GM19372 (cell line): Measurements from ENCODE around the gene MASP1.

ENCODE experiments used
- ATAC-seq: cut with Tn5 transposase; IDR thresholded peaks from one replicate; pipeline ENCODE4 v1.9.1; 2021; ENCODE audit warnings: mild to moderate bottlenecking, low read depth, moderate library complexity; ENCODE audit not compliant: unreplicated experiment

The MASP1 gene

GRCh38 chr3:187295316-187296034 is 3.9 kb upstream of the MASP1 start:
- ATAC-seq: no peak

GRCh38 chr3:187293516-187294430 is 2.2 kb upstream of the MASP1 start:
- no peak for ATAC-seq

DNA sequence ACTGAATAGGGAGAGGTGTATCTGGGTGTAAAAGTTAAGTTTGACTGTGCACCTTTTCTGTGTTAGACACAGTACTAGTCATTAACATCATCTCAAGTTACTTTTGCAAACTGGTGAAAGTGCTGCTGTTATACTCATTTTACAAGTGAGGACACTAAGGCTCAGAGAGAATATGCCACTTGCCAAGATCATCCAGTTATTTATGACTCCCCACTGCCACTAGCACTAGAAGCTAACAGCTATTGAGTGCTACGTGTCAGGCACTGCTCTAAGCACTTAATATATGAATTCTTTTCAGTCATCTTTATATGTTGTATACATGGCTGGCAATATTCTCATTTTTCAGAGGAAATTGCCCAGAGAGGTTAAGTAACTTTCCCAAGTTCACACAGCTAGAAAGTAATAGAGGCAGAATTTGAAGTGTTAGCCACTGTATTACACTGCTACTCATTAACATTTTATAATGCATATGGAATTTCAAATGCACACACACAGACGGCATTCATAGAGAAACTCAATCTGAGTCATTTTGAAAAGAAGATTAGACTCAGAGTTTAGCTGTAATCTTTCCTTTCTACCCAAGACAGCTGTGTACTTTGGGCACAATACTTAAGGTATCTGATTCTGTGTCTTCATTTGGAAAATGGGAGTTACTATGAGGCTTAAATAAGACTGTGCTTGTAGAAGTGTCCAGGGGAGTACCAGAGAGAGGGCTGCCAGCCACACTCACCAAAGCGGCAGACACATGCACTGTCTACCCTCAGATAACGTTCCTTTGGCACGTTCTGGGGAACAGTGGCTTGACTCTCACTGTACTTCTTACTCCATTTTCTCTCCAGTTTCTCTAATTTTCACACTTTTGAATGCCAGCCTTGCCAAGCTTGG is 1.3 kb upstream of the MASP1 start:
- ATAC-seq: no peak

DNA sequence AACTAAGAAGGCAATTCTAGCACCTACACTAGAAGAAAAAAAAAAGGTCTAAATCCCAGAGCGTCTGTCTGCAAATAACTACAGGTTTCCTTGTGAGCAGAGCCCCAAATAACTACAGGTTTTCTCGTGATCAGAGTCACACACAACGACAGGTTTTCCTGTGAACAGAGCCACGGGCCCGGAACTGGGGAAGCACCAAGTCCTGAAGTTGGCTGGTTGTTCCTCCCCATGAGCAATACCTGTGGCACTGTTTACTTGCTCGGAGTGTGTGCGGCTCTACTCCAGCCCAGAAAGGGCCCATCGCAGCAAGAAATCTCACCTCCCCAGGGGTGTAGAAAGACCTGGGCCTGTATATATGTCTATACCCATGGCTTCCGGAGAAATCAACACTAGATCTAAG is 644 bp upstream of the MASP1 start:
- no peak for ATAC-seq

DNA sequence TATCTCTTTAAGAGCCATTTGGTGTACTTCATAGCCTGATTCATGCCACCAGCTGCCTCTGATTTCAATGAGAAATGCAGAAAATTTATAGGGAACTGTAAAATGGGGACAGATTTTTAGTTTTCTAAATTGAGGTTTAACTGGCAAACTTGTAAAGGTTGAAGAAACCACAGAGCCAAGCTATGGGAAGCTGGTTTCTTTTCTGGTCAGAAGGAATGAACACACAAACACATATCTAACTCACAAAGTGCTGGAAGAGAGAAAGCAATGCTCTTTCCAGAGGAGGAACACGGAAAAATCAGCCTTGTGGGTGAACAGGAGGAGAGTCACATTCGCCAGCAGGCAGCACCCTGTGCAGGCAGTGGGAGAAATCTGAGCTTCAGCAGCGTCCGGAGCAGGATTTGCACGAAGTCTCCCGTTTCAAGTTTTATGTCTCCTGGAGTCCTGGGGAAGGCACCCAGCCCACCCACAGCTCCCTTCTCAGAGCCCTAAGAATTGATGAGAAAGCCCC is 481 bp downstream of the MASP1 start:
- no peak for ATAC-seq

DNA sequence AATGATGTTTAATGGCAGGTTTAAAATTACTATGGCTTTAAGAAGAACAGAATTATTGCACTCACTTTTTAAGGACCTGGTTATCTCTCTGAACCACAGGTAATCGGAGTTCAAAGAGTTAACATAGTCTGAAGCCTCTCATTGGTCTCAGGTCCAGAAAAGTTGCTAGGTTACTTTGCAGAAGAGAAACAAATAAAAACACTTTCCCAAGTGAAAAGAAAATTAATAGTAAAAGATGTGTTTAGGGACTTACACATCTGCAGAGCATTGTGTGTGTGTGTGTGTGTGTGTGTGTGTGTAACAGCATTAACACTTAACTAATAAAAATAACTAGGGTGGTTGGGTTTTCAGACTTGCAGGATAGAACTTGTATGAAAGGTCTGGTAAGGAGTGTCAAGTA is 1.0 kb downstream of the MASP1 start:
- ATAC-seq: no peak

DNA sequence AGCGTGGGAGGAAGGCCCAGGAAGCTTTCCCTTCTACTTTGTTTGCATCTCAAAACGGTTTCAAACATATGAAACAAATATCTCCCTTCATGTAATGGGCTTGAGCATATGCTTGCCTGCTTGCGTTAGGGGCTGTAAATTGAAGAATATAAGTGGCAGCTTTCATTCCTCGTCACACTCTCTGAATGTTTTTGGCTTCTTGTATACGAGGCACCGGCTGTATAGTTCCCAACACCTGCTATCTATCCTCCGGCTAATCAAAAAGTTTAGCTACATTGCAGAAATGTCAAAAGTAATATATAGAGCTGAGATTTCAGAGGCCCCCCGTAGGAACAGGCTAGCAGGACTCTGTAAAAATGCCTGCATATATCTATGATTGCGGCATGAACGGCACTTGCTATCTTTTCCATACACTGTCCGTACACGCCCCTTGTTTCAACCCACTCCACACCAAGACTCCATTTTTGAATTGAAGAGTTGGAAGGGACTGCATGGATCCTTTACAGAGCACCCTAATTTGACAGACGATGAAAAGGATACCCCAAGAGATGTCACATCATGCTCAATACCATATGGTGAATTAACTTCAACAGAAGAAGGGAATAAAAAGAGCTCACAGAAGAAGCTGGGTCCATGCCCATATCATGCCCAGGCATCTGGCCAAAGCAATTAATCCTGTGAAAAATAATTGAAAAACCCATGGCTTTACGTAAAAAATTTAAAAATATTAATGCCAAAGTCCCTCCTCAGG is 2.5 kb downstream of the MASP1 start:
- ATAC-seq: no peak

DNA sequence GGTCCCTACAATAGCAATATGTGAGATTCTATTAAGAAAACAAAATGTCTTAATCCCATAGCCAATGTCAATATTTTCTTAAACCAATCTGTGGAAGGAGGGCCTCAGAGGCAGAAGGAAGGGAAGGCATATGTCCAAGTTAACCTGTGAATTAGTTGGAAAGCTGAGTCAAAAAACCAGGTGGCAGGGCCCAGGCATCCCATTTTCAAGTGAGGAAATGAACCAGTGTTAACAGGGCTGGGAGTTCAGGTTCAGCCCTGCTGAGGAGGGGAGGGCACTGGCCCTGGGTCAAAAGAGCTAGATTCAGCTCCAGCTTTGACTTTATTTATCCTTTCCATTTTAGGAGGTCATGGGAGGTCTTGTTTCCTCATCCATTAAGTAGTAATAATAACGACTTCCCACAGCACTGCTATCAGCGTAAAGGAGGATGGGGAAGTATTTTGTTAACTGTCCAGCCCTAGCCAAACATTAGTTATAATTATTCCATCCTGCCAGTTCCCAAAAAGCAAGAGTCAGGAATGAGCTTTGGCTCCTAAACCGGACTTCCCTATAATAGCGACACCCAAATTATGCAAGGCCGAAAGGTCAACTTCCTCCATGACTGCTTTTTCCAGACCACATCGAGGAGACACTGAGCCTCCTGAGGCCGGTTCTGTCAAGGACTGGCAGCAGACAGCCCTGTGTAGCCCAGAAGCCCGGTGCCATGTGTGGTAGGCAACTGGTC is 3.2 kb downstream of the MASP1 start:
- no peak for ATAC-seq

DNA sequence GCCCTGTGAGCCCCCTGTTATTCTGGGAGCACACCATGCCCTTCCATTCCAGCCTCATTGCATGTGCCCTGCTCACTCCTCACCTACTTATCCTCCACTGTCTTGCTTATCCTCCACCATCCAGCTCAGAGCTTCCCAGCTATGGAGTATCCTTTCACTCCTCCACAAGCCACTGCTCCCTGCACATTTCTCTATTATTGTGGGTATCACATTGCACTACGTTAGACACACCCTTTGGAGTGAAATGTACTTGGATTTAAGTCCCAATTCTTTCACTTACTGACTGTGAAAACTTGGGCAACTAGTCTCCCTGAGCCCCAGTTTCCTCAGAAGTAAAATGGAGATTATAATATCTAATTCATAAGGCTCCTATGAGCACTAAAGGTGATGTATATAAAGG is 4.3 kb downstream of the MASP1 start:
- ATAC-seq: no peak

GRCh38 chr3:187286467-187287059 is 5.0 kb downstream of the MASP1 start:
- no peak for ATAC-seq

- ATAC-seq: no peak
Measured at GRCh38 chr3:187281191-187281714, 10.3 kb downstream of the MASP1 start.

DNA sequence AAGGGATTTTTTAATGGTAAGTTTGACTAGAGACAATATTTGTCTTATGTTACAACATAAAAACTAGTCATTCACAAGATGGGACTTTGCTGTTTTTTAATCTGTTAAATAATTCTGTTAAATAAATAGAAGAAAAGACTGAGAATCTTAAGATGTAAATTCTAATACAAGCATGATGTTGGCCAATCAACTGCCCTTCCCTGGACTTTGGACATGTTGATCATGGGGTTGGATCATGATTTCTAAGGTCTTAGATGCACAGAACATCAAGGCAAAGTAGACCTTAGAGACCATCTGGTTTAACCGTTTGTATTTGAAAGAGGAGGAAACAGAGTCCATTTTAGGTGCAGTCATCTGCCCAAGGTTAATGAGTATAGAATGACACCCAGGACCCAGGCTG is 10.9 kb downstream of the MASP1 start:
- no peak for ATAC-seq

DNA sequence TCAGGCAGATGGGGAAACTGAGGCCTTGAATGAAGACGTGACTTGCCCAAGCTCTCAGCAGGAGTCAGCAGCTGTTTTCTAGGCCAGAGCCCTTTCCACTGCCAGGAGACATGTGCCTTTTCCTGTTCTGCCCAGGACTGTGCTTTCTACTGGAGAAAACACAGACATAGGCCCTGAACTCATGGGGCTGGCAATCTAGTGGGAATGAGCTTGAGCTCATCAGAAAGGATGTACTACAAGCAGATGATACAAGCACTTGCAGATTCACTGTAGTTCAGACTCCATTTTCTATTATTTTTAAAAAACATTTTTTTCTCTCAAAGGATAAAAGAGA is 14.4 kb downstream of the MASP1 start:
- no peak for ATAC-seq

GRCh38 chr3:187276397-187277128 is 15.0 kb downstream of the MASP1 start:
- ATAC-seq: no peak

DNA sequence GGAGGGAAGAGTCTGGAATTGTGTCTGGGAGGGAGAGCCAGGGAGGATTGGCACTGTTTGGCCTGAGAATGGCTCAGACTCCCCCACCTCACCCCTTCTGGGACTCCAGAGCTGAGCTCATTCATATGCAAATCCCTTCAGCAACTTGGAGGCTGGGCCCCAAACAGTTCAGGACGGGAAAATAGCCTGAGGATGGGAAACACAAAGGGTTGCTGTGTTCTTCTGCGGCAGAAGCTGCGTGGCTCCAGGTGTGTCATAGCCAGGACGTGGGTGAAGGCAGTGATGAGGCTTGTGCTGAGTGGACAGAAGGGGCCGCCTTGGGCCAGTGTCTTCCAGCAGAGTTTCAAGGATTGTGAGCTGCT is 16.6 kb downstream of the MASP1 start:
- no peak for ATAC-seq

GRCh38 chr3:187274315-187274976 is 17.1 kb downstream of the MASP1 start:
- no peak for ATAC-seq

DNA sequence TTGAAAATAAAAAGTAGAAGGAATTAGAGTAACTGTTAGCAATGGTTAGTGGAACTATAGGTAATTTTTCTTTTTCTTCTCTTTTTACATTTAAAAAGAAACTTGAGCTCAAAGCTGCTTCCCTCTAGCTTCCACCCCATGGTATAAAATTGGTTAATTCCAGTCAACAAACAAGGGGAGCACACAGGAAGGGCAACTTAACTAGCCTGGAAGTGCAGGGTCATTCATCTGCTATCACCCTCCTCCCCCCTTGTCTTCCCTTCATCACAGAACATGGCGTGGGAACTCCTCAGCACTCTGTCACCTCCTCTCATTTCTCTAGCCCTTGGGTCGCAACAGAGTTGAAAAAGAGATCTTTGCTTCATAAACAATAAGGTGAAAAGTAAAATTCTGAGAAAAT is 20.0 kb downstream of the MASP1 start:
- no peak for ATAC-seq

DNA sequence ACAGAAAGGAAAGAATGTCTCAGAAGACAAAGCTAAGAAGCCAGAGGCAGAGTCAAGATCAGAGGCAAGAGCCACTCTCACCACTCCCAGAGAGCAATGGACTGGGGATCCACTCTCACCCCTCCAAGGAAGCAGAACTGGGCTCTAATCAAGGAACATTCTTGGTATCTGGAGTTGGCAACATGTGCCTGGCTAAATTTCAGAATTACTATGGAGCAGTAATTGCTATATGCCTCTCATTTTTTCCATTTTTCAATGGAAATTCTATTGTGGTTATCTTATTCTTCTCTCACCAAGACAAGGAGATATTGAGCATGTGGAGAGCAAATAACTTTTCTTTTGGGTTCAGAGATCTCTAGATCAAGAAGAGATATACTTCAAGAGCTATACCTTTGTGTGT is 22.1 kb downstream of the MASP1 start:
- no peak for ATAC-seq
